Measurements from ENCODE around the gene C5orf34. TPM values are rescaled to one million over a fixed set of nuclear protein-coding genes. Genes with fewer than 3 reads are reported as not detected.

Gene C5orf34, protein sequence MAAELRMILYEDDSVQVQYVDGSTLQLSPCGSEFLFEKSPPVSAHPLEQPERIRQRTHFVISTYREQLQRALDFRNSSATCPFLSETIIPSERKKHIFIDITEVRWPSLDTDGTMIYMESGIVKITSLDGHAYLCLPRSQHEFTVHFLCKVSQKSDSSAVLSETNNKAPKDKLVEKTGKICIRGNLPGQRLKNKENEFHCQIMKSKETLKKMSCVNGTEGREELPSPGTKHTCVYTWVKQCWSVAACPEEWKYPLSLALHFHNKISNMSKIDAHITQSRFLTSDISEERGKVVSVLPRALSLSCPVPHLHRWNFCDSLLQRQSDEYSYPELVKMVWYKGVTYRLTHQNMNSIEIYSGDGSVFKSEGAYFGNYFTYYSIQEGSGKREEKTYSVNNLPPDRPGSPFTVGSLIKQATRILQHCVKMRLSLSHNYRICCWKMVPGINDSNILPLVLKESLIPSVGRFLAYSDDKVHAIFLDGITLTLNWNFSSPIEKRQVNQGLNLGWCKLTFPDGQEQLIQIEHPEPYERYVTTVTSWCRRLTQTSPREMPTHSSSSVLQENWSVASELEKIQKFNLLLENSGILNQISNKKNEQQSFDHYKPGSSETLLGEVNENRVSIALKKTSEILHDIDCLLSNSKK
- total RNA-seq, result 1 to 10 TPM; 1.5 to 4.5 TPM

DNA sequence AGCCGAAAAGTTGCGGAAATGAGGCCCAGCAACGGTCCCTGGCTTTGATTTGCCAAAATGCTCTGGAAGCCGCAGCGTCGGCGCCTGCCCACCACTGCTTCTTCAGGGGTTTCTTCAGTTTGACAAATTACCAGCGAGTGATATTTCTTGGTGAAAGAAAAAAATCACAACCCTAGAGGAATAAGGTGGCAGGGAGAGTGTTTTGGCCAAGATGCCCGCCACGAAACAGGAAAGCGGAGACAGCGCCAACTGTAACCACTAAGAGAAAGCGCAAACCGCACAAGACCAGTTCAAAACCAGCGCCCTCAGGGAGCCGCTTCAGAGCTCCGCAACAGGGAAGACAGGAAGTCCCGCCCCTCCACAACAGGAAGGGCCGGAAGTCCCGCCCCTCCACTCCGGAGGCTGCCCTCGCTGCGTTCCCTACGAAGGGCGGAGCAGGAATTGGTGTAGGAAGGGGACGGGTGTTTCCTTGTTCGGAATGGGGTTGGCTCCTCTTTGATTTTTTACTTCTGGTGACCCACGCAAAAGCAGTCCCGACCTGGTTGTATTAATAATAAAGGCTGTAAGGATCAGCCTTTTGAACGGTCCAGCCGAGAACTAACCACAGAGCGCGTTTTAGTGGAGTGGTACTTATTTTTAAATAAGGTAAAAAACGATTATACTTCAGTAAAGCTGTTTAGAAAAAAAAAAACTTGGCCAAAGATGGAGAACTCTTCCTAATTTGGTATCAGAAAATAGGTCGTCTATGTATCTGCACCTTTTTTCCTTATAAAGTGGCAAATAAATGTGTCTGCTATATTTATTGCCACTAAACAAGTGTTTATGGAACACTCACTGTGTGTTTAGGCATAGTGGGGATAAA lies at the start of gene C5orf34:
TSS of gene C5orf34 (minus strand) at position 333 of the 862 bp plus-strand sequence. CDS start 5,809 bp downstream, outside the sequence.
- DNase-seq (ENCODE audit: low spot score), result peak; percentile 97
- H3K4me1 ChIP-seq (replicated peaks), result no peaks in the 10 kb centered on the region
- H3K9me3 ChIP-seq, result no peaks in the 10 kb centered on the region
- under 1% methylated on average over 35 of the region's 35 CpGs for WGBS
- H3K27me3 ChIP-seq (replicated peaks; ENCODE audit: insufficient read depth), result no peaks in the 10 kb centered on the region
- H3K4me3 ChIP-seq, result peak within 1 kb of the TSS; percentile 52 to 54
- H3K36me3 ChIP-seq, result no peaks in the 10 kb centered on the region
- intact Hi-C loops (cut with DNase I), result loop anchor here (5.0 kb wide), 2 partner anchors 33 to 42 kb away; partner anchors contain the start of genes PAIP1 and TMEM267
- peak within 1 kb of the TSS; percentile 74 to 81 for H3K27ac ChIP-seq
- TF ChIP-seq, protein P1, sequence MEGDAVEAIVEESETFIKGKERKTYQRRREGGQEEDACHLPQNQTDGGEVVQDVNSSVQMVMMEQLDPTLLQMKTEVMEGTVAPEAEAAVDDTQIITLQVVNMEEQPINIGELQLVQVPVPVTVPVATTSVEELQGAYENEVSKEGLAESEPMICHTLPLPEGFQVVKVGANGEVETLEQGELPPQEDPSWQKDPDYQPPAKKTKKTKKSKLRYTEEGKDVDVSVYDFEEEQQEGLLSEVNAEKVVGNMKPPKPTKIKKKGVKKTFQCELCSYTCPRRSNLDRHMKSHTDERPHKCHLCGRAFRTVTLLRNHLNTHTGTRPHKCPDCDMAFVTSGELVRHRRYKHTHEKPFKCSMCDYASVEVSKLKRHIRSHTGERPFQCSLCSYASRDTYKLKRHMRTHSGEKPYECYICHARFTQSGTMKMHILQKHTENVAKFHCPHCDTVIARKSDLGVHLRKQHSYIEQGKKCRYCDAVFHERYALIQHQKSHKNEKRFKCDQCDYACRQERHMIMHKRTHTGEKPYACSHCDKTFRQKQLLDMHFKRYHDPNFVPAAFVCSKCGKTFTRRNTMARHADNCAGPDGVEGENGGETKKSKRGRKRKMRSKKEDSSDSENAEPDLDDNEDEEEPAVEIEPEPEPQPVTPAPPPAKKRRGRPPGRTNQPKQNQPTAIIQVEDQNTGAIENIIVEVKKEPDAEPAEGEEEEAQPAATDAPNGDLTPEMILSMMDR (IDR thresholded peaks at IDR 0.05), result peak in 1 of 4 experiments; percentile 32
- TF ChIP-seq POLR2AphosphoS5 (IDR thresholded peaks at IDR 0.05) (peak; percentile 95), POLR2A (IDR thresholded peaks at IDR 0.05) (peak; percentile 73)

DNA sequence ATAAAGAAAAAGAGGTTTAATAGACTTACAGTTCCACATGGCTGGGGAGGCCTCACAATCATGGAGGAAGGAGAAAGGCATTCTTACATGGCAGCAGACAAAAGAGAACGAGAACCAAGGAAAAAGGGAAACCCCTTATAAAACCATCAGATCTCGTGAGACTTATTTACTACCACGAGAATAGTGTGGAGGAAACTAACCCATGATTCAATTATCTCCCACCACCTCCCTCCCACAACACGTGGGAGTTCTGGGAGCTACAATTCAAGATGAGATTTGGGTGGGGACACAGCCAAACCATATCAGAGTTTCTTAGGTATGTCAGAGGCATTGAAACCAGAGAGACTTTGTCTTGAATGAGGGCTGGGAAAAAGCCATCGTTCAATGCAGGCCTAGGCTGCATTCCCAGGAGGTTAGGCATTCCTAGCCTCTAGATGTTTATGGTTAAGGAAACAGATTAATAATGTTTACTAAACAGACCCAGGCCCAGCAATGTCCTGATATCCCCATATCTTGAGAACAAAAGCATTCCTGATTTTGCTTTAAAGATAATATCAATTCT lies 49.4 kb upstream of the C5orf34 start:
- WGBS, result 65% methylated on average over 5 of the region's 5 CpGs
- no peak for DNase-seq (ENCODE audit: low spot score)
- no peaks in the 10 kb centered on the region for H3K4me1 ChIP-seq (replicated peaks)
- no peaks in the 10 kb centered on the region for H3K27me3 ChIP-seq (replicated peaks; ENCODE audit: insufficient read depth)
- H3K27ac ChIP-seq, result no peak overlapping the region
- no peak overlapping the region for H3K4me3 ChIP-seq
- intact Hi-C loops (cut with DNase I), result no loop called here
- H3K9me3 ChIP-seq, result no peaks in the 10 kb centered on the region
- TF ChIP-seq, protein P1 (IDR thresholded peaks at IDR 0.05), result no peak
- TF ChIP-seq POLR2A (IDR thresholded peaks at IDR 0.05) (no peak), POLR2AphosphoS5 (IDR thresholded peaks at IDR 0.05) (no peak)
- no peaks in the 10 kb centered on the region for H3K36me3 ChIP-seq

DNA sequence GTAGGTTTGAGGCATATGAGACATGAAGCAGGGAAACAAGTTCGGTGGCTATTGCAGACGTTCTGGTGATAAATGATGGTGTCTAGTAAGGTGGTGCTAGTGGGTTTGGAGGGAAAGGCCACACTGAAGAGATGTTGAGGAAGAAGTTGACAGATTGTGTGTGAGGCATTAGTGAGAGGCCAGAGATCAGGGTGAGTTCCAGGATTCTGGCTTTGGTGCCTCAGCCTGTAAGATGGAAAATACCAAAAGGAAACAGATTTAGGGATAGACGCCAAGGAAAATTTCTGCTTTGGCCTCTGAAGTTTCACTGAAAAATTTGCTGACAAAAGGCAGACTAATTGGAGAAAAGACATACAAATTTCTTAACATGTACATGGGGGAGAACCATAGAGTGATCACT lies 48.4 kb upstream of the C5orf34 start:
- Histone ChIP-seq H3K27me3 (replicated peaks; ENCODE audit: insufficient read depth) (no peaks in the 10 kb centered on the region), H3K4me1 (replicated peaks) (no peaks in the 10 kb centered on the region), H3K36me3 (no peaks in the 10 kb centered on the region), H3K9me3 (no peaks in the 10 kb centered on the region), H3K4me3 (no peak overlapping the region), H3K27ac (no peak overlapping the region)
- intact Hi-C loops (cut with DNase I), result no loop called here
- DNase-seq (ENCODE audit: low spot score), result no peak
- no peak for TF ChIP-seq POLR2A (IDR thresholded peaks at IDR 0.05)
- TF ChIP-seq, protein P1 (IDR thresholded peaks at IDR 0.05), result no peak
- WGBS, result 61% methylated on average over 3 of the region's 3 CpGs

DNA sequence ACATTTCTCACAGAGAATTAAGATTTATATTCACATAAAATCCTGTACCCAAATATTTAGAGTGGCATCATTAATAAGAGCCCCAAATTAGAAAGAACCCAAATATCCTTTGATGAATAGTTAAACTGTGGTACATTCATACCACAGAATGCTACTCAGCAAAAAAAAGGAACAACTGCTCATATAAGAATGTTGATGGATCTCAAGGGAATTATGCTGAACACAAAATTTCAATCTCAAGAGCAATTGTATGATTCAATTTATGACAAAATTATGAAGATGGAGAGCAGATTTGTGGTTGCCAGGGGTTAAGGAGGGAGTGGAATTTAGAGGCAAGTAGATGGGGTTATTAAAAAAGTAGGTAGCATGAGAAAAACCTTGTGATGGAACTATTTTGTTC lies 46.4 kb upstream of the C5orf34 start:
- no peak for DNase-seq (ENCODE audit: low spot score)
- Histone ChIP-seq H3K36me3 (no peaks in the 10 kb centered on the region), H3K27ac (no peak overlapping the region), H3K27me3 (replicated peaks; ENCODE audit: insufficient read depth) (no peaks in the 10 kb centered on the region), H3K4me1 (replicated peaks) (no peaks in the 10 kb centered on the region), H3K4me3 (no peak overlapping the region), H3K9me3 (no peaks in the 10 kb centered on the region)
- TF ChIP-seq POLR2AphosphoS5 (IDR thresholded peaks at IDR 0.05) (no peak), POLR2A (IDR thresholded peaks at IDR 0.05) (no peak)
- TF ChIP-seq, protein P1 (IDR thresholded peaks at IDR 0.05), result no peak
- intact Hi-C loops (cut with DNase I), result no loop called here

Data from prostate gland (tissue), 2 donors.